ENCODE data around the gene RNF11.

Gene RNF11

DNA sequence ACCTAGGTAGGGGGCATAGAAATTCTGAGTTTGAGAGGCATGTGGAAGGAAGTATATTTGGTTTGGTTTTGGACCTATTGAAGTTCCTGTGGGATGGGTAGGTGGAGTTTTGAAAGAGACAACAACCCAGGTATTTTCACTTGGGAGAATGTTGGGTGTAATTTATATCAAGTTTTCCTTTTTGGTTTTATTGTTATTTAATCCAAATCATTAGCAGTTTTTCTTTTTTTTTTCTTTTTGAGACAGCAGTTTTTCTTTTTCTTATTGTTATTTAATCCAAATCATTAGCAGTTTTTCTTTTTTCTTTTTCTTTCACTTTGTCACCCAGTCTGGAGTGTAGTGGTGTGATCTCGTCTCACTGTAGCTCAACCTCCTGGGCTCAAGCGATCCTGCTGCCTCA lies 30.1 kb downstream of the RNF11 start:
- H3K4me1 Mint-ChIP-seq (ENCODE audit: low read depth) = peaks cover 74% of the 10 kb centered on the region
- peak overlapping the region; percentile 19 for H3K27ac Mint-ChIP-seq
- H3K36me3 Mint-ChIP-seq (ENCODE audit: low read depth) = peaks cover 19% of the 10 kb centered on the region
- no peak overlapping the region for H3K4me3 Mint-ChIP-seq
- H3K27me3 Mint-ChIP-seq = no peaks in the 10 kb centered on the region
- no peaks in the 10 kb centered on the region for H3K9me3 Mint-ChIP-seq

GRCh38 chr1:51266791-51267190 lies 30.7 kb downstream of the RNF11 start:
- Mint-ChIP-seq H3K9me3 (no peaks in the 10 kb centered on the region), H3K4me1 (ENCODE audit: low read depth) (peaks cover 68% of the 10 kb centered on the region), H3K27me3 (no peaks in the 10 kb centered on the region), H3K4me3 (no peak overlapping the region), H3K36me3 (ENCODE audit: low read depth) (peaks cover 25% of the 10 kb centered on the region), H3K27ac (peak overlapping the region; percentile 49)

DNA sequence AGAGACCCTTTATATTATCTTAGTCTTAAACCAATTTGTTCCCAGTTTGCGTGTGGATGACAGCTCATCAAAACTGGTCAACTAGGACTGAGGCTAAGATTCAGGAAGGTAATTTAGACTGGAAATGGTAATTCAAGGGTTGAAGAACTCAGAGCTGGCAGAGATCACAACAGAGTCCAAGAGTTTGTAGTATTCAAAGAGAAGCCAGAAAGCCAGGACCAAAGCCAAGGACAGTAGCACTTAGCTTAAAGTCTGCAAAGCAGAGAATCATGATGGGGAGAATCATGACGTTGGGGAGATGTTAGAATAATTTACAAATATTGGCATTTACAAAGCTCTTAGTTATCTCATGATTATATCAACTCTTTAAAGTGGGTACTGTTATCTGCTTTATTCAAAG lies 32.6 kb downstream of the RNF11 start:
- peaks cover 31% of the 10 kb centered on the region for H3K36me3 Mint-ChIP-seq (ENCODE audit: low read depth)
- peaks cover 50% of the 10 kb centered on the region for H3K4me1 Mint-ChIP-seq (ENCODE audit: low read depth)
- no peaks in the 10 kb centered on the region for H3K9me3 Mint-ChIP-seq

GRCh38 chr1:51270751-51271150 lies 34.7 kb downstream of the RNF11 start:
- H3K27ac Mint-ChIP-seq = no peak overlapping the region
- H3K4me3 Mint-ChIP-seq = no peak overlapping the region
- H3K27me3 Mint-ChIP-seq = no peaks in the 10 kb centered on the region
- no peaks in the 10 kb centered on the region for H3K9me3 Mint-ChIP-seq
- peaks cover 38% of the 10 kb centered on the region for H3K36me3 Mint-ChIP-seq (ENCODE audit: low read depth)
- peaks cover 30% of the 10 kb centered on the region for H3K4me1 Mint-ChIP-seq (ENCODE audit: low read depth)

More for the DNA sequence above, 32.6 kb downstream of the RNF11 start:
- Mint-ChIP-seq H3K27me3 (no peaks in the 10 kb centered on the region), H3K4me3 (no peak overlapping the region), H3K27ac (peak overlapping the region; percentile 86)

GRCh38 chr1:51272916-51273315 lies 36.8 kb downstream of the RNF11 start:
- H3K27me3 Mint-ChIP-seq = no peaks in the 10 kb centered on the region
- peaks cover 42% of the 10 kb centered on the region for H3K36me3 Mint-ChIP-seq (ENCODE audit: low read depth)
- no peaks in the 10 kb centered on the region for H3K9me3 Mint-ChIP-seq
- H3K27ac Mint-ChIP-seq = no peak overlapping the region
- peaks cover 11% of the 10 kb centered on the region for H3K4me1 Mint-ChIP-seq (ENCODE audit: low read depth)
- no peak overlapping the region for H3K4me3 Mint-ChIP-seq

GRCh38 chr1:51274676-51275075 lies 38.6 kb downstream of the RNF11 start:
- H3K9me3 Mint-ChIP-seq = no peaks in the 10 kb centered on the region
- H3K36me3 Mint-ChIP-seq (ENCODE audit: low read depth) = peaks cover 34% of the 10 kb centered on the region
- H3K4me1 Mint-ChIP-seq (ENCODE audit: low read depth) = no peaks in the 10 kb centered on the region
- H3K4me3 Mint-ChIP-seq = no peak overlapping the region
- H3K27ac Mint-ChIP-seq = no peak overlapping the region
- H3K27me3 Mint-ChIP-seq = no peaks in the 10 kb centered on the region

- Mint-ChIP-seq H3K9me3 (no peaks in the 10 kb centered on the region), H3K27me3 (no peaks in the 10 kb centered on the region), H3K4me1 (ENCODE audit: low read depth) (no peaks in the 10 kb centered on the region), H3K27ac (peak overlapping the region; percentile 72), H3K36me3 (ENCODE audit: low read depth) (peaks cover 22% of the 10 kb centered on the region), H3K4me3 (no peak overlapping the region)
Observed at GRCh38 chr1:51276286-51276685, 40.2 kb downstream of the RNF11 start.

- Mint-ChIP-seq H3K4me1 (ENCODE audit: low read depth) (peaks cover 23% of the 10 kb centered on the region), H3K27me3 (no peaks in the 10 kb centered on the region), H3K4me3 (no peak overlapping the region), H3K36me3 (ENCODE audit: low read depth) (peaks cover 5% of the 10 kb centered on the region), H3K9me3 (no peaks in the 10 kb centered on the region), H3K27ac (no peak overlapping the region)
Observed at GRCh38 chr1:51280321-51280978, 44.4 kb downstream of the RNF11 start.

DNA sequence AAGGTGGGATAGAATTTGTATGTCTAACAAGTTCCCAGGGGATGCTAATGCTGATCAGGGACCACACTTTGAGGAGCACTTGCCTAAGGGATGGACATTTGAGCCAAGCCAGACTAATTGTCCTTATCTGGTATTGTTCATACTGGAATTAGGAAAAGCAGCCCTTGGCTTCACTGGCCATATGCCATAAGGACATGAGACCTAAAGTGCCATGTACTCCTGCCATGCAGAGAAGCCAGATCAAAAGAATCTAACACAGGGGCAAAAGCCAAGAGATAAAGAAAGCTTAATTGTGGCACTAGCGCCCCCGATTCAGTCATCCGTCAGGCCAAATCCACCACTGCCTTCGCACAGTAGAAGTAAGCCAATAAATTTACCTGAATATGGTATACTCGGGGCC lies 45.7 kb downstream of the RNF11 start:
- Mint-ChIP-seq H3K27ac (no peak overlapping the region), H3K36me3 (ENCODE audit: low read depth) (no peaks in the 10 kb centered on the region), H3K4me1 (ENCODE audit: low read depth) (peaks cover 25% of the 10 kb centered on the region), H3K27me3 (no peaks in the 10 kb centered on the region), H3K4me3 (no peak overlapping the region), H3K9me3 (no peaks in the 10 kb centered on the region)

DNA sequence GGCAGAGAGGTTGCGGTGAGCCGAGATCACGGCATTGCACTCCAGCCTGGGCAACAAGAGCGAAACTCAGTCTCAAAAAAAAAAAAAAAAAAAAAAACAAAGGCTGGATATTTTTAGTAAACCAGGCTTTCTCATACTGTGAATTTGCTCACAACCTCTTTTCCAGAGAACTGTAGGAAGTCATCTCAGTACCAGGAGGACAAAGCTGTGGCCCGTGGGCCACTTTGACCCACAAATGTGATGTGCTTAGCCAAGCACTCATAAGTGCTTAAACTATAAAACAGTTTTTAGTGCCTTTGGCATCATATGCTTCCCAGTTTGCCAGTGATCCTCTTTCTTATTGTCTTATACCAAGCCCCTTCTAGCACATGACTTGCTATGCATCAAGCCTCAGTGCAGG lies 46.5 kb downstream of the RNF11 start:
- Mint-ChIP-seq H3K27me3 (no peaks in the 10 kb centered on the region), H3K4me3 (no peak overlapping the region)

GRCh38 chr1:51283979-51284378 lies 47.9 kb downstream of the RNF11 start:
- H3K36me3 Mint-ChIP-seq (ENCODE audit: low read depth) = no peaks in the 10 kb centered on the region
- peak overlapping the region; percentile 26 for H3K27ac Mint-ChIP-seq
- H3K9me3 Mint-ChIP-seq = no peaks in the 10 kb centered on the region
- peaks cover 25% of the 10 kb centered on the region for H3K4me1 Mint-ChIP-seq (ENCODE audit: low read depth)
- H3K4me3 Mint-ChIP-seq = no peak overlapping the region
- H3K27me3 Mint-ChIP-seq = no peaks in the 10 kb centered on the region

More for the DNA sequence above, 46.5 kb downstream of the RNF11 start:
- peaks cover 25% of the 10 kb centered on the region for H3K4me1 Mint-ChIP-seq (ENCODE audit: low read depth)
- H3K27ac Mint-ChIP-seq = no peak overlapping the region
- no peaks in the 10 kb centered on the region for H3K9me3 Mint-ChIP-seq
- H3K36me3 Mint-ChIP-seq (ENCODE audit: low read depth) = no peaks in the 10 kb centered on the region

DNA sequence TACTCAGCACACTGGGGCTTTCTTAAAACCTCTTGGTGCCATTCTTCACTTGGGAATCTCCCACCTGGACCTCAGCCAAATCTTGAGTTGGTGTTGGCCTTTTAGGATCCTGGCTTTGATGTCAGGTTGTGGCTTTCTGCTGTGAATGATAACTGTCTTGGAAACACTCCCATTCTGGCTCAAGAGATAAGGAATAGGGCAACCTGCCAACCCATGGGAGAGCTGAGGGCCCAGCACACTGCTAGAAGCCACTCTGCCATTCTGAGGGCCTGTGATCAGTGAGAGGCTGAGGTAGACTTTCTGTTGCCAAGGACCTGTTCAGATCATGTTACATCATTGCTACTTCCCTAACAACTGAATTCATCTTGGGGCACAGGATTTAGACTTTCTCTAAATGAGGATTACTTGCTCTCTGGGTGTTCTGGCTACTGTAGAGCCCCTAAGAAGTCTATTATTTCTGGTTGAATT lies 48.4 kb downstream of the RNF11 start:
- no peak overlapping the region for H3K27ac Mint-ChIP-seq
- H3K27me3 Mint-ChIP-seq = no peaks in the 10 kb centered on the region
- no peak overlapping the region for H3K4me3 Mint-ChIP-seq

GRCh38 chr1:51285055-51285454 lies 49.0 kb downstream of the RNF11 start:
- no peak overlapping the region for H3K4me3 Mint-ChIP-seq
- H3K27me3 Mint-ChIP-seq = no peaks in the 10 kb centered on the region
- no peaks in the 10 kb centered on the region for H3K36me3 Mint-ChIP-seq (ENCODE audit: low read depth)
- H3K4me1 Mint-ChIP-seq (ENCODE audit: low read depth) = peaks cover 25% of the 10 kb centered on the region
- peak overlapping the region; percentile 41 for H3K27ac Mint-ChIP-seq
- H3K9me3 Mint-ChIP-seq = no peaks in the 10 kb centered on the region

More for the DNA sequence above, 48.4 kb downstream of the RNF11 start:
- no peaks in the 10 kb centered on the region for H3K9me3 Mint-ChIP-seq
- H3K36me3 Mint-ChIP-seq (ENCODE audit: low read depth) = no peaks in the 10 kb centered on the region
- peaks cover 25% of the 10 kb centered on the region for H3K4me1 Mint-ChIP-seq (ENCODE audit: low read depth)

GRCh38 chr1:51287966-51288365 lies 51.9 kb downstream of the RNF11 start:
- Mint-ChIP-seq H3K27ac (no peak overlapping the region), H3K27me3 (no peaks in the 10 kb centered on the region), H3K36me3 (ENCODE audit: low read depth) (no peaks in the 10 kb centered on the region), H3K9me3 (no peaks in the 10 kb centered on the region), H3K4me3 (no peak overlapping the region), H3K4me1 (ENCODE audit: low read depth) (peaks cover 22% of the 10 kb centered on the region)

DNA sequence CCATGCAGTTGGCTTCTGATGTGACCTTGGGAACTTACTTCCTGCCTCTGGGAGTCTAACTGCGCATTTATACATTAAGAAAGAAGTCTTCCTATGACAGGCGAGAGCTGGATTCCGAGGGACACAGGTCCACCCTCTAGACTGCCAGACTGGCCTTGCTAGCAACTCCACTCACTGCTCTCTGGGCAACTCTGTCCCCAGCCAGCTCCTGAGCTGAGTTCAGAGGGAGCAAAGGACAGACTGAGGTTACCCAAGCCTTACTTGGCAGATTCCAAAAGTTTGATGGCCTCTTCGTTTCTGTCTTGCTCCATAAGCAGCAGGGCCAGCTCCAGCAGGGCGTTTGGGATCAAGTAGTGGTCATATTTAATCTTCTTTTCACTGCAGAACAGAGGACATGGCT lies 52.5 kb downstream of the RNF11 start:
- H3K27me3 Mint-ChIP-seq = no peaks in the 10 kb centered on the region
- peaks cover 20% of the 10 kb centered on the region for H3K4me1 Mint-ChIP-seq (ENCODE audit: low read depth)
- no peaks in the 10 kb centered on the region for H3K36me3 Mint-ChIP-seq (ENCODE audit: low read depth)
- no peaks in the 10 kb centered on the region for H3K9me3 Mint-ChIP-seq
- no peak overlapping the region for H3K4me3 Mint-ChIP-seq
- no peak overlapping the region for H3K27ac Mint-ChIP-seq
